GM12875 (cell line): ENCODE data around the gene CACNA1C.

Source experiments
- H3K4me3 ChIP-seq: one replicate; pipeline ENCODE4 v1.5.1; 2011; ENCODE audit warnings: low read depth, low read length, control low read depth
- CTCF ChIP-seq: IDR thresholded peaks from 2 replicates; pipeline ENCODE4 v1.5.1; 2011; ENCODE audit warnings: low read depth, mild to moderate bottlenecking, control low read depth, inconsistent platforms, low read length, moderate library complexity, borderline replicate concordance; ENCODE audit not compliant: insufficient read depth

CACNA1C gene

GRCh38 chr12:2376908-2377657, 324.3 kb downstream of the CACNA1C start:
- no peak overlapping the region for H3K4me3 ChIP-seq
- TF ChIP-seq CTCF, result no peak

DNA sequence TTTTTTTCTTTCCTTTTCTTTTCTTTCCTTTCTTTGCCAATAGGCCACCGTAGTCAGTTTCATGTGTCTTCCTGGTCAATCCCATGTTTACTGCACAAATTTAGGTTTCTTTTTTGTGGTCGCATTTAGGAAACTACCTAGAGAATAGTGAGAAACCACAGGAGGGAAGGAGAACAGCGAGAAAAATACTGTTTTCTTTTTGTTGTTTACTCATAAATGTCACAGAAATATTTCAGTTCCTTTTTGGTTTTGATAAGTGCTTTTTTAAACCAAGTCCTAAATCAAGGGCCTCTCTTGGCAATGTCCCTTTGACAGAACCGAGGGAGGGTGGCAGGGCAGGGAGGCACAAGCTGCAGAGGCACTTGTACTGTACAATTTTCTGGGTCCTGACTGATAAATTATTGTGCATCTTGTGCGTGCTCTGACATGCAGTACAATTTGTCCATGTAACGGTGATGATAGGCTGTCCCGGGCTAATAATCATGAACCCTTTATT, 326.1 kb downstream of the CACNA1C start:
- no peak for TF ChIP-seq CTCF
- H3K4me3 ChIP-seq, result no peak overlapping the region

GRCh38 chr12:2380946-2381345, 328.2 kb downstream of the CACNA1C start:
- TF ChIP-seq CTCF, result no peak
- H3K4me3 ChIP-seq, result no peak overlapping the region

- TF ChIP-seq CTCF, result no peak
- no peak overlapping the region for H3K4me3 ChIP-seq
Observed at GRCh38 chr12:2382370-2383155, 329.8 kb downstream of the CACNA1C start.

GRCh38 chr12:2383325-2384028, 330.7 kb downstream of the CACNA1C start:
- H3K4me3 ChIP-seq, result no peak overlapping the region
- TF ChIP-seq CTCF, result no peak

GRCh38 chr12:2384029-2384386, 331.2 kb downstream of the CACNA1C start:
- no peak for TF ChIP-seq CTCF
- no peak overlapping the region for H3K4me3 ChIP-seq
